Suprapubic skin (tissue), 4 donors: ENCODE results near the gene NOVA2. TPM values are rescaled to one million over a fixed set of nuclear protein-coding genes. Genes with fewer than 3 reads are reported as not detected.
A peak's percentile ranks its signal among the peaks of the same experiment; 100 is the strongest.

Experiments
- DNase-seq, 2 donors: peaks; one replicate each; pipeline ENCODE4 v3.0.0-alpha.2; 2019; ENCODE audit warnings: low spot score in 2 of 2
- H3K27ac ChIP-seq: fragments of 200-600 bp; sonication (generic); one replicate; pipeline ENCODE4 v1.5.1; 2019
- H3K27me3 ChIP-seq: fragments of 200-600 bp; sonication (generic); one replicate; pipeline ENCODE4 v1.5.1; 2019
- H3K36me3 ChIP-seq: fragments of 200-600 bp; sonication (generic); one replicate; pipeline ENCODE4 v1.5.1; 2019
- H3K4me1 ChIP-seq: fragments of 200-600 bp; sonication (generic); one replicate; pipeline ENCODE4 v1.5.1; 2019
- H3K4me3 ChIP-seq: fragments of 200-600 bp; sonication (generic); one replicate; pipeline ENCODE4 v1.5.1; 2019; ENCODE audit warnings: mild to moderate bottlenecking
- H3K9me3 ChIP-seq: fragments of 200-600 bp; sonication (generic); one replicate; pipeline ENCODE4 v1.5.1; 2019
- CTCF ChIP-seq, 2 donors: fragments of 200-600 bp in 1 of 2; fragments of 450-650 bp in 1 of 2; sonication (generic) in 1 of 2; IDR thresholded peaks; one replicate each; pipeline ENCODE4 v1.5.1; 2016 to 2019; ENCODE audit warnings: antibody characterized with exemption in 2 of 2, mild to moderate bottlenecking in 1 of 2, moderate library complexity in 1 of 2
- EP300 ChIP-seq: sonication (generic); formaldehyde crosslinking; IDR thresholded peaks from one replicate; pipeline ENCODE4 v1.6.1; 2017; ENCODE audit warnings: antibody characterized with exemption
- POLR2A ChIP-seq, 2 donors: fragments of 450-650 bp; IDR thresholded peaks; one replicate each; pipeline ENCODE4 v1.6.1; 2017; ENCODE audit warnings: antibody characterized with exemption in 2 of 2, mild to moderate bottlenecking in 2 of 2, moderate library complexity in 2 of 2
- POLR2AphosphoS5 ChIP-seq, 3 donors: sonication (generic); formaldehyde crosslinking; IDR thresholded peaks; one replicate each; pipeline ENCODE4 v1.6.1; 2017; ENCODE audit warnings: antibody characterized with exemption in 3 of 3
- WGBS: methylation state at CpG from one replicate; pipeline ENCODE4 v1.1.5; 2018; 5-methylcytosine and 5-hydroxymethylcytosine counted together
- total RNA-seq, 4 donors: library from RNA; depleted of rRNA; stranded (reverse); fragments of >200 nt; gene quantifications; one replicate each; pipeline ENCODE4 v1.1.0, GENCODE V29; 2016

Gene NOVA2
- total RNA-seq, 4 donors from 2014 or later, result 0.21 to 0.97 (median 0.55) TPM

DNA sequence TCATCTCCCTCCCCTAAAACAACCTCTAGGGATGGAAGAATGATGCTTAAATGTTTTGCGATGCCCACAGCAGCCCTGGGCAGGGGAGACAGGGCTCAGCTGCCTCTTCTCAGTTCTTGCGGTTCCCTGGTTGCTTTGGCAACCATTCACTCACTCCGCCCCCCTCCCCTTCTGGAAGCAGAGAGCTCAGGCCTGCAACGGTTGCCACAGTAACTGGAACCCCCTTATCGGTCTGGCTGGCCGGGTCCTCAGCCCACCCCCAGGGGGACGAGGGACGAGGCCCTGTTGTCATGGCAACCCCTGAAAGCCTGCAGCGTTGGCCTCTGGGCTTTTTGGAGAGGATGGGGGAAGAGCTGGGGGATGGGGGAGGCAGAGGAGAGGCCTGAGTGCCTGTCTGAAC lies 19.5 kb downstream of the NOVA2 start:
- 44% methylated on average over 6 of the region's 9 CpGs for WGBS
- no peak for DNase-seq
- Histone ChIP-seq H3K4me3 (no peak overlapping the region), H3K9me3 (no peaks in the 10 kb centered on the region), H3K4me1 (peaks cover 6% of the 10 kb centered on the region), H3K36me3 (no peaks in the 10 kb centered on the region), H3K27me3 (peaks cover 49% of the 10 kb centered on the region), H3K27ac (no peak overlapping the region)
- TF ChIP-seq EP300 (no peak), POLR2AphosphoS5 (IDR thresholded peaks at IDR 0.05) (no peak)

DNA sequence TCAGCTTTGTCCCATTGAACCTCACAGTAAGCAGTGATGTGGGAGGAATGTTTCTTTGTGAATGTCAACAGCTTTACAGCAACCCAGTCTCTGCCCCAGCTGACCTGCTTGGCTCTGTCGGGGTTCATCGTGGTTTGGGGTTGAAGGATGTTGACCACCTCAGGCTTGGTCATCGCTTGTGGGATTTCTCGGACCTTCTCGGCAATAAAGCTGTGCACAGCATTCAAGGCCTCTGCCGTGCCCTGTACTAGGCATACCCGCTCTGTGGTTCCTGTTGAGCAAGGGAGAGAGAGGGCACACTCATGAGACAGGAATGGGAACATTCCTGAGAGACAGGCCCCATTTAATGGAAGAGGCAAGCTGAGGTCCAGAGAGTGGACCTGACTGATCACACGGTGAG lies 20.0 kb downstream of the NOVA2 start:
- H3K36me3 ChIP-seq, result no peaks in the 10 kb centered on the region
- DNase-seq, result no peak
- H3K4me3 ChIP-seq, result no peak overlapping the region
- no peaks in the 10 kb centered on the region for H3K9me3 ChIP-seq
- no peak overlapping the region for H3K27ac ChIP-seq
- H3K4me1 ChIP-seq, result peaks cover 6% of the 10 kb centered on the region
- 86% methylated on average over 6 of the region's 8 CpGs for WGBS
- TF ChIP-seq POLR2AphosphoS5 (IDR thresholded peaks at IDR 0.05) (no peak), POLR2A (IDR thresholded peaks at IDR 0.05) (no peak), CTCF (IDR thresholded peaks at IDR 0.05) (no peak)
- peaks cover 44% of the 10 kb centered on the region for H3K27me3 ChIP-seq

- Histone ChIP-seq H3K9me3 (no peaks in the 10 kb centered on the region), H3K27me3 (peaks cover 42% of the 10 kb centered on the region), H3K4me1 (peaks cover 6% of the 10 kb centered on the region), H3K27ac (no peak overlapping the region), H3K4me3 (peak overlapping the region; percentile 26), H3K36me3 (no peaks in the 10 kb centered on the region)
- DNase-seq, result no peak
- no peak for TF ChIP-seq CTCF (IDR thresholded peaks at IDR 0.05)
- no peak for TF ChIP-seq POLR2AphosphoS5 (IDR thresholded peaks at IDR 0.05)
- 8% methylated on average over 27 of the region's 43 CpGs for WGBS
These were observed 20.8 kb downstream of the NOVA2 start for GRCh38 chr19:45952686-45953505.

DNA sequence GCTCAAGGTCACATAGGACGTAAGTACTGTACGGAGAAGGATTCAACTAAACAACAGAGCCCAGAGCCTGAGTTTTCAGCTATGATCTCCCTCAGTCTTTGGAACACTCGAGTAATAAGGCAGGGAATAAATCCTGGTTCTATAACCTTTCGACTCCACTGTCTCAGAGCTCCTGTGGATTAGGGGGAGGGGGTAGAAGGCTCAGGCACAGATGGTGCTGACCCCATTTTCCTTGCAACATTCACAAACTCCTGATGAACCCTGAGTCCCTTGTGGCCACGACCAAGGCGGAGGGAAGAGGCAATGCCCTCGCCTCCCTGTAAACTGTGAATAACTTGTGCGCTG lies 21.4 kb downstream of the NOVA2 start:
- no peak for TF ChIP-seq EP300
- no peak for TF ChIP-seq CTCF (IDR thresholded peaks at IDR 0.05)
- TF ChIP-seq POLR2A (IDR thresholded peaks at IDR 0.05), result no peak
- TF ChIP-seq POLR2AphosphoS5 (IDR thresholded peaks at IDR 0.05), result no peak
- H3K9me3 ChIP-seq, result no peaks in the 10 kb centered on the region
- 52% methylated on average over 7 of the region's 8 CpGs for WGBS
- peaks cover 6% of the 10 kb centered on the region for H3K4me1 ChIP-seq
- no peak overlapping the region for H3K4me3 ChIP-seq
- no peak overlapping the region for H3K27ac ChIP-seq
- DNase-seq, result no peak
- no peaks in the 10 kb centered on the region for H3K36me3 ChIP-seq
- H3K27me3 ChIP-seq, result peaks cover 42% of the 10 kb centered on the region

- no peaks in the 10 kb centered on the region for H3K9me3 ChIP-seq
- no peaks in the 10 kb centered on the region for H3K36me3 ChIP-seq
- TF ChIP-seq POLR2A (IDR thresholded peaks at IDR 0.05), result no peak
- no peak for TF ChIP-seq EP300
- no peak for TF ChIP-seq POLR2AphosphoS5 (IDR thresholded peaks at IDR 0.05)
- TF ChIP-seq CTCF (IDR thresholded peaks at IDR 0.05), result no peak
- 100% methylated on average over 1 of the region's 1 CpG for WGBS
- peaks cover 24% of the 10 kb centered on the region for H3K27me3 ChIP-seq
- no peak overlapping the region for H3K4me3 ChIP-seq
- H3K4me1 ChIP-seq, result peaks cover 4% of the 10 kb centered on the region
- no peak overlapping the region for H3K27ac ChIP-seq
- DNase-seq, result no peak
These were observed 25.7 kb downstream of the NOVA2 start for GRCh38 chr19:45947926-45948325.

DNA sequence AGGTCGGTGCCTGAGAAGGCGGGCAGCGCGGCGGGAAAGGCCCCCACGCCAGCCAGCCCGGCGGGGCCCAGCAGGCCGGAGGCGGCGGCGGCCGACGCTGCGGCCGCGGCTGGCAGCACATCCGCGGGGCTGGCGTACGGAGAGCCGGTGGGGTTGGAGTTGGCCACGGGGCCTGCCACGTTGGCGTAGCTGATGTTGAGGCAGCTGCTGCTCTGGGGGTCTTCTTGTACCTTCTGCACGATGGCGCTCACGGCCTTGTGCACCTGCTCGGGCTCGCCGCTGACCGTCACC lies 33.2 kb downstream of the NOVA2 start:
- no peaks in the 10 kb centered on the region for H3K36me3 ChIP-seq
- H3K4me3 ChIP-seq, result no peak overlapping the region
- H3K27me3 ChIP-seq, result peaks cover 56% of the 10 kb centered on the region
- DNase-seq, result no peak
- H3K27ac ChIP-seq, result no peak overlapping the region
- no peak for TF ChIP-seq CTCF (IDR thresholded peaks at IDR 0.05)
- no peak for TF ChIP-seq POLR2A (IDR thresholded peaks at IDR 0.05)
- no peak for TF ChIP-seq POLR2AphosphoS5 (IDR thresholded peaks at IDR 0.05)
- TF ChIP-seq EP300, result no peak
- WGBS, result 97% methylated on average over 7 of the region's 32 CpGs
- no peaks in the 10 kb centered on the region for H3K4me1 ChIP-seq
- no peaks in the 10 kb centered on the region for H3K9me3 ChIP-seq
